HepG2 (cell line): ENCODE data around the gene P2RY12. TPM values are rescaled to one million over a fixed set of nuclear protein-coding genes. Genes with fewer than 3 reads are reported as not detected.

Source experiments
- ATAC-seq: fragments of 200-7000 bp; cut with Tn5 transposase; 3 replicates; pipeline ENCODE4 v1.9.1; 2020; ENCODE audit warnings: mild to moderate bottlenecking, moderate library complexity
- BruUV-seq: library from RNA; stranded (reverse); fragments of 400-500 nt; replicated peaks from 2 replicates; lab custom pipeline; 2021; lab: Mats Ljungman, UMichigan
- CTCF ChIA-PET: fragments of 300-600 bp; formaldehyde crosslinking; extraction: SDS; loops from one replicate; lab custom pipeline; 2021; ENCODE audit warnings: low total read pairs, inconsistent platforms, low intra/inter-chr PET ratio; lab: Yijun Ruan, JAX
- POLR2A ChIA-PET: fragments of 350-600 bp; sonication (Branson Sonifier 250); formaldehyde crosslinking; loops from one replicate; lab custom pipeline; 2020; ENCODE audit warnings: antibody characterized with exemption, inconsistent platforms; lab: Yijun Ruan, JAX
- DNase-seq: peaks from one replicate; pipeline ENCODE4 v3.0.0-alpha.2; 2015; ENCODE audit warnings: low spot score
- FAIRE-seq: peaks from 3 replicates; lab custom pipeline; 2011; peaks lifted over from hg19 to GRCh38; lab: Jason Lieb, UNC
- H2AFZ ChIP-seq: one replicate; pipeline ENCODE4 v1.6.1; 2011; ENCODE audit warnings: low read length, inconsistent platforms
- H3K27ac ChIP-seq: fragments of 300-600 bp; 3 replicates; pipeline ENCODE4 v1.8.0; 2011; ENCODE audit warnings: mixed run types, mild to moderate bottlenecking, mixed read lengths, low read length, inconsistent platforms; ENCODE audit not compliant: insufficient read depth; ENCODE audit errors: extremely low read length
- H3K27me3 ChIP-seq, 2 experiments: fragments of 200-600 bp in 1 of 2; 2 replicates in 1 of 2; 3 replicates in 1 of 2; pipeline versions ENCODE4 v1.6.0 to v1.8.0; 2011; ENCODE audit warnings: low read length in 2 of 2, mild to moderate bottlenecking in 2 of 2, moderate library complexity in 2 of 2, inconsistent platforms in 1 of 2; ENCODE audit not compliant: insufficient read depth in 2 of 2, control insufficient read depth in 1 of 2
- H3K36me3 ChIP-seq, 2 experiments: fragments of 200-600 bp in 1 of 2; replicated peaks in 1 of 2; 2 replicates in 1 of 2; 3 replicates in 1 of 2; pipeline versions ENCODE4 v1.5.1 to v1.8.0; 2011; ENCODE audit warnings: low read length in 2 of 2, inconsistent platforms in 1 of 2; ENCODE audit not compliant: insufficient read depth in 2 of 2, control insufficient read depth in 1 of 2
- H3K4me1 ChIP-seq: 2 replicates; pipeline ENCODE4 v1.5.1; 2012; ENCODE audit warnings: low read length, inconsistent platforms; ENCODE audit not compliant: insufficient read depth
- H3K4me2 ChIP-seq: 2 replicates; pipeline ENCODE4 v1.6.0; 2011; ENCODE audit warnings: low read depth, low read length, inconsistent platforms
- H3K4me3 ChIP-seq, 3 experiments: fragments of 200-600 bp in 1 of 3; sonication (generic), shearing (Covaris generic) in 1 of 3; replicated peaks in 1 of 3; 2 replicates each; pipeline ENCODE4 v1.5.1; 2011 to 2016; ENCODE audit warnings: low read length in 3 of 3, inconsistent platforms in 2 of 3, low read depth in 2 of 3, mild to moderate bottlenecking in 2 of 3, control low read depth in 1 of 3, mixed read lengths in 1 of 3; ENCODE audit not compliant: insufficient read depth in 1 of 3
- H3K79me2 ChIP-seq: one replicate; pipeline ENCODE4 v1.6.1; 2011; ENCODE audit warnings: low read length, inconsistent platforms; ENCODE audit not compliant: insufficient read depth
- H3K9ac ChIP-seq: 2 replicates; pipeline ENCODE4 v1.6.0; 2011; ENCODE audit warnings: mild to moderate bottlenecking, low read depth, low read length, inconsistent platforms; ENCODE audit not compliant: insufficient read depth
- H3K9me3 ChIP-seq: 2 replicates; pipeline ENCODE4 v1.5.1; 2012; ENCODE audit warnings: mild to moderate bottlenecking, low read length
- H4K20me1 ChIP-seq: 2 replicates; pipeline ENCODE4 v1.6.0; 2011; ENCODE audit warnings: inconsistent platforms, mild to moderate bottlenecking, low read length, moderate library complexity; ENCODE audit not compliant: insufficient read depth
- HNRNPK ChIP-seq: fragments of 200-400 bp; formaldehyde crosslinking; IDR thresholded peaks from 2 replicates; pipeline ENCODE4 v1.6.1; 2018; ENCODE audit warnings: low read length, low read depth, moderate library complexity, mild to moderate bottlenecking; ENCODE audit not compliant: poor library complexity, severe bottlenecking
- KLF12 ChIP-seq: sonication (generic); formaldehyde crosslinking; IDR thresholded peaks from 2 replicates; pipeline ENCODE4 v1.4.0; 2020; ENCODE audit warnings: missing genetic modification reagents, borderline replicate concordance
- MED1 ChIP-seq: sonication (generic); formaldehyde crosslinking; IDR thresholded peaks from 2 replicates; pipeline ENCODE4 v1.4.0; 2020; ENCODE audit warnings: missing genetic modification reagents
- MXI1 ChIP-seq: IDR thresholded peaks from 3 replicates; pipeline ENCODE4 v1.6.1; 2012; ENCODE audit warnings: low read depth, low read length, inconsistent platforms, borderline replicate concordance
- PLRG1 ChIP-seq: fragments of 450-650 bp; conservative IDR thresholded peaks from 2 replicates; pipeline ENCODE4 v1.6.1; 2016
- PRMT3 ChIP-seq: sonication (generic); formaldehyde crosslinking; IDR thresholded peaks from 2 replicates; pipeline ENCODE4 v1.8.1; 2022; ENCODE audit warnings: low read depth, mild to moderate bottlenecking, moderate library complexity, missing genetic modification reagents, borderline replicate concordance
- SPEN ChIP-seq: sonication (generic); formaldehyde crosslinking; IDR thresholded peaks from 2 replicates; pipeline ENCODE4 v1.5.1; 2020; ENCODE audit warnings: low read depth, mild to moderate bottlenecking, missing genetic modification reagents
- YEATS2 ChIP-seq: sonication (generic); formaldehyde crosslinking; IDR thresholded peaks from 2 replicates; pipeline ENCODE4 v1.4.0; 2020; ENCODE audit warnings: missing genetic modification reagents, borderline replicate concordance
- ZNF207 ChIP-seq: fragments of 450-650 bp; IDR thresholded peaks from 2 replicates; pipeline ENCODE4 v1.6.1; 2016; ENCODE audit warnings: antibody characterized with exemption, borderline replicate concordance
- ZNF333 ChIP-seq: sonication (generic); formaldehyde crosslinking; IDR thresholded peaks from 2 replicates; pipeline ENCODE4 v1.4.0; 2020; ENCODE audit warnings: mild to moderate bottlenecking, missing genetic modification reagents, borderline replicate concordance
- ZNF350 ChIP-seq: sonication (generic); formaldehyde crosslinking; IDR thresholded peaks from 2 replicates; pipeline ENCODE4 v1.4.0; 2020; ENCODE audit warnings: mild to moderate bottlenecking, low read depth, missing genetic modification reagents, borderline replicate concordance
- ZNF567 ChIP-seq: sonication (generic); formaldehyde crosslinking; IDR thresholded peaks from 2 replicates; pipeline ENCODE4 v1.8.1; 2023; ENCODE audit warnings: mild to moderate bottlenecking, missing genetic modification reagents, borderline replicate concordance
- ZSCAN30 ChIP-seq: sonication (generic); formaldehyde crosslinking; IDR thresholded peaks from 2 replicates; pipeline ENCODE4 v1.5.0; 2020; ENCODE audit warnings: mild to moderate bottlenecking, missing genetic modification reagents
- WGBS: methylation state at CpG from one replicate; pipeline ENCODE4 v1.1.6; 2017; ENCODE audit warnings: low lambda C conversion rate; 5-methylcytosine and 5-hydroxymethylcytosine counted together
- in situ Hi-C: cut with HindIII; loops from 2 replicates; pipeline ENCODE4 v1.10.0; 2017; ENCODE audit warnings: low pct_unique_long_range_greater_than_20kb; ENCODE audit not compliant: extremely low pct_ligation_motif_present
- intact Hi-C: fragments of 100-400 bp; cut with micrococcal nuclease; formaldehyde crosslinking; loops from one replicate; pipeline ENCODE4 v1.10.0; 2022; ENCODE audit not compliant: unreplicated experiment
- polyA plus RNA-seq, 8 experiments: library from polyadenylated mRNA; depleted of rRNA in 3 of 8; stranded (reverse) in 7 of 8; unstranded in 1 of 8; fragments of >200 nt; fragmentation: Illumina TruSeq in 4 of 8; extraction: Trizol in 4 of 8; gene quantifications; 2 replicates each; pipeline versions ENCODE4 v1.2.1 to v1.2.3, GENCODE V29; 2011 to 2016; ENCODE audit warnings: low read depth in 4 of 8, missing spikeins in 1 of 8, mixed read lengths in 1 of 8; ENCODE audit not compliant: insufficient read depth in 1 of 8
- total RNA-seq, 5 experiments: library from RNA; depleted of rRNA; stranded (reverse); fragments of >200 nt; fragmentation: Illumina TruSeq; extraction: Trizol; gene quantifications; 2 replicates each; pipeline ENCODE4 v1.2.3, GENCODE V29; 2016; ENCODE audit warnings: low read depth in 1 of 5
- TF ChIP-seq, protein P1 (sequence below): sonication (generic); formaldehyde crosslinking; IDR thresholded peaks from 2 replicates; pipeline ENCODE4 v1.4.0; 2020; ENCODE audit warnings: missing genetic modification reagents
- TF ChIP-seq, protein P2 (sequence below): sonication (generic); formaldehyde crosslinking; IDR thresholded peaks from 2 replicates; pipeline ENCODE4 v1.9.0; 2021; ENCODE audit warnings: missing genetic modification reagents, borderline replicate concordance

The P2RY12 gene
- total and polyA plus RNA-seq, 2 of the 13 experiments (the other 11 are each of a cell fraction or from before 2014, with no cell fraction given): not detected

DNA sequence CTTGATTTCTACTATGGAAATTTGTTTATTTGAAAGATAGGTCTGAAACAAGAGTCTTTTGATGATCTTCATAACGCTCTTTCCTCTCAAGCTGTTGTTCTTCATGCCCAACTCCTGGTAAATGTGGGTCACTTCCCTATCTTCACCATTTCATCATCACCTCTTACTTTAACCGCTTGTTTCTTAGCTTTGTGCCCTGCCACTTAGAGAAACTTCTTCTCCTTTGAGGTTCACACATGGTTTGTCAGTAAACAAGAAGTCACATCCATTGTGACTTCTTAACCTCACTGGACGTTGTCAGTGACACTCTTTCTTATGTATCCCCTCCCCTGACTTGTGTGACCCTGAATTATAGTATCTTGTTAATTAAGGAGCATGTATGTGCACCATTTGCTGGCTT lies 38.3 kb downstream of the P2RY12 start:
- POLR2A ChIA-PET: no interaction called here
- WGBS: 35% methylated on average over 3 of the region's 3 CpGs

DNA sequence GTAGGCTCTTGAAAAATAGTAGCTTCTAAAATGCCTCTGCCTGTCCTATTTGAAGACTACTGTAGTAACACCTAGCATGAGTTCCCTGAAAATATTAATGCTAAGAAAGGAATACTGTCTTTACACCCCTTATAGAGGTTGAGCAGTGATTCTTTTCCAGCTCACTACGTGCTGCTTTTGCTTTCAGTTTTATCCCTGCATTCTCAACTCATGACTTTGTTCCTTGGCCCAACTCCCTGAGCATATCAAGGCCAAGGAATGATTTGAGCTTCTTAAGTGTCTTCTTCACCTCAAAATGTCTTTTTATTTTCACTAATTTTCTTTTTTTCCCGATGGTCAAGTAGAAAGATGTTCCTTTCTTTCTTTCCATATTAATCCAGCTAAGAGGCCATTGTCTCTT lies 38.7 kb downstream of the P2RY12 start:
- in situ Hi-C loops (no loop called here), intact Hi-C loops (no loop called here)
- no peak overlapping the region for H3K4me2 ChIP-seq
- no peak overlapping the region for H3K9ac ChIP-seq
- H3K79me2 ChIP-seq: no peaks in the 10 kb centered on the region
- H4K20me1 ChIP-seq: no peaks in the 10 kb centered on the region
- WGBS: 7% methylated on average over 2 of the region's 2 CpGs
- ChIA-PET CTCF (no interaction called here), POLR2A (interaction anchor here (0.5 kb wide), 1 partner anchor 1123 kb away, joined by 3 read pairs; no protein-coding TSS in a partner anchor)
- no TSS peak for BruUV-seq
- H3K4me3 ChIP-seq: no peak overlapping the region
- H3K36me3 ChIP-seq: no peaks in the 10 kb centered on the region
- H3K27ac ChIP-seq: no peak overlapping the region
- DNase-seq (no peak), FAIRE-seq (no peak), ATAC-seq (no peak)
- no peaks in the 10 kb centered on the region for H3K9me3 ChIP-seq
- no peaks in the 10 kb centered on the region for H3K27me3 ChIP-seq
- H3K4me1 ChIP-seq: no peaks in the 10 kb centered on the region
- no peak overlapping the region for H2AFZ ChIP-seq
- TF ChIP-seq ZNF567 (CRISPR knock-in tag) (no peak), ZSCAN30 (no peak), ZNF207 (no peak), KLF12 (CRISPR knock-in tag) (no peak), PLRG1 (no peak), PRMT3 (CRISPR knock-in tag) (no peak), ZNF333 (CRISPR knock-in tag) (no peak), HNRNPK (no peak), MED1 (no peak), ZNF350 (CRISPR knock-in tag) (no peak)
- TF ChIP-seq, protein P1, sequence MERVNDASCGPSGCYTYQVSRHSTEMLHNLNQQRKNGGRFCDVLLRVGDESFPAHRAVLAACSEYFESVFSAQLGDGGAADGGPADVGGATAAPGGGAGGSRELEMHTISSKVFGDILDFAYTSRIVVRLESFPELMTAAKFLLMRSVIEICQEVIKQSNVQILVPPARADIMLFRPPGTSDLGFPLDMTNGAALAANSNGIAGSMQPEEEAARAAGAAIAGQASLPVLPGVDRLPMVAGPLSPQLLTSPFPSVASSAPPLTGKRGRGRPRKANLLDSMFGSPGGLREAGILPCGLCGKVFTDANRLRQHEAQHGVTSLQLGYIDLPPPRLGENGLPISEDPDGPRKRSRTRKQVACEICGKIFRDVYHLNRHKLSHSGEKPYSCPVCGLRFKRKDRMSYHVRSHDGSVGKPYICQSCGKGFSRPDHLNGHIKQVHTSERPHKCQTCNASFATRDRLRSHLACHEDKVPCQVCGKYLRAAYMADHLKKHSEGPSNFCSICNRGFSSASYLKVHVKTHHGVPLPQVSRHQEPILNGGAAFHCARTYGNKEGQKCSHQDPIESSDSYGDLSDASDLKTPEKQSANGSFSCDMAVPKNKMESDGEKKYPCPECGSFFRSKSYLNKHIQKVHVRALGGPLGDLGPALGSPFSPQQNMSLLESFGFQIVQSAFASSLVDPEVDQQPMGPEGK (CRISPR knock-in tag): no peak

More for the DNA sequence above, 38.3 kb downstream of the P2RY12 start:
- in situ Hi-C loops: no loop called here
- Histone ChIP-seq H4K20me1 (no peaks in the 10 kb centered on the region), H3K27me3 (no peaks in the 10 kb centered on the region), H3K9me3 (no peaks in the 10 kb centered on the region), H3K79me2 (no peaks in the 10 kb centered on the region), H3K9ac (no peak overlapping the region), H3K36me3 (no peaks in the 10 kb centered on the region), H3K4me1 (no peaks in the 10 kb centered on the region), H3K27ac (no peak overlapping the region), H2AFZ (no peak overlapping the region), H3K4me2 (no peak overlapping the region), H3K4me3 (no peak overlapping the region)
- BruUV-seq: no TSS peak
- intact Hi-C loops: no loop called here
- FAIRE-seq (no peak), DNase-seq (no peak), ATAC-seq (no peak)
- TF ChIP-seq MXI1 (no peak), SPEN (CRISPR knock-in tag) (no peak), YEATS2 (CRISPR knock-in tag) (no peak)
- TF ChIP-seq, protein P2, sequence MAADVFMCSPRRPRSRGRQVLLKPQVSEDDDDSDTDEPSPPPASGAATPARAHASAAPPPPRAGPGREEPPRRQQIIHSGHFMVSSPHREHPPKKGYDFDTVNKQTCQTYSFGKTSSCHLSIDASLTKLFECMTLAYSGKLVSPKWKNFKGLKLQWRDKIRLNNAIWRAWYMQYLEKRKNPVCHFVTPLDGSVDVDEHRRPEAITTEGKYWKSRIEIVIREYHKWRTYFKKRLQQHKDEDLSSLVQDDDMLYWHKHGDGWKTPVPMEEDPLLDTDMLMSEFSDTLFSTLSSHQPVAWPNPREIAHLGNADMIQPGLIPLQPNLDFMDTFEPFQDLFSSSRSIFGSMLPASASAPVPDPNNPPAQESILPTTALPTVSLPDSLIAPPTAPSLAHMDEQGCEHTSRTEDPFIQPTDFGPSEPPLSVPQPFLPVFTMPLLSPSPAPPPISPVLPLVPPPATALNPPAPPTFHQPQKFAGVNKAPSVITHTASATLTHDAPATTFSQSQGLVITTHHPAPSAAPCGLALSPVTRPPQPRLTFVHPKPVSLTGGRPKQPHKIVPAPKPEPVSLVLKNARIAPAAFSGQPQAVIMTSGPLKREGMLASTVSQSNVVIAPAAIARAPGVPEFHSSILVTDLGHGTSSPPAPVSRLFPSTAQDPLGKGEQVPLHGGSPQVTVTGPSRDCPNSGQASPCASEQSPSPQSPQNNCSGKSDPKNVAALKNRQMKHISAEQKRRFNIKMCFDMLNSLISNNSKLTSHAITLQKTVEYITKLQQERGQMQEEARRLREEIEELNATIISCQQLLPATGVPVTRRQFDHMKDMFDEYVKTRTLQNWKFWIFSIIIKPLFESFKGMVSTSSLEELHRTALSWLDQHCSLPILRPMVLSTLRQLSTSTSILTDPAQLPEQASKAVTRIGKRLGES (CRISPR knock-in tag): no peak
- CTCF ChIA-PET: no interaction called here
